ENCODE results near the gene MCRS1.
A peak's percentile ranks its signal among the peaks of the same experiment; 100 is the strongest.

Gene MCRS1

DNA sequence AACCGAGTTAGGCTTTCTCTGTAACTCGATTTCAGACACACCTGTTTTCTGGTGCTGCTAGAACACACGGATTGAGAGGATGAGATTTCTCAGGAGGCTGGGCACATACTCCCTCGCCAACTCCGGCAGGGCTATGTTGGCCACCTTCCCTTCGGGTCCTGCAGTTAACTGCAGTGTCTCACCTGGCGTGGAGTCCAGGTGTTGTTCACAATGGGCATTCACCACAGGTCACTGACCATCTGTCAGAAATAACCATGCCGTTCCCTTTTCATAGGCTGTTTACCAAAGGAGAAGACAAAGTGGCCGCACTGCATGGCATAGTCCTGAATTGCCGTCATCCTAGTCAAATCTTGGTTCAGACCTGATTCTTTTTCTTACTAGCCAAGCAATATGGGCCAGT lies 34.6 kb downstream of the MCRS1 start:
- H3K27ac ChIP-seq: no peak overlapping the region
- H3K27me3 ChIP-seq: peaks cover 39 to 52% (median 45%) of the 10 kb centered on the region in 11 experiments
- H3K4me1 ChIP-seq: peaks cover 11 to 49% (median 30%) of the 10 kb centered on the region in 10 experiments; a peak in 19 of 20 replicates
- H3K9ac ChIP-seq: no peak overlapping the region
- peaks cover 0 to 43% (median 21%) of the 10 kb centered on the region in 11 experiments; a peak in 15 of 22 replicates for H4K20me1 ChIP-seq
- no peak overlapping the region for H3K4me2 ChIP-seq
- TF ChIP-seq Cebpa-rat (IDR thresholded peaks at IDR 0.05): no peak
- peaks cover 0 to 26% (median 0%) of the 10 kb centered on the region in 11 experiments; a peak in 3 of 22 replicates for H3K36me3 ChIP-seq
- no peaks in the 10 kb centered on the region for H3K9me3 ChIP-seq (replicated peaks in 1 of 11)
- no peak overlapping the region for H3K4me3 ChIP-seq

DNA sequence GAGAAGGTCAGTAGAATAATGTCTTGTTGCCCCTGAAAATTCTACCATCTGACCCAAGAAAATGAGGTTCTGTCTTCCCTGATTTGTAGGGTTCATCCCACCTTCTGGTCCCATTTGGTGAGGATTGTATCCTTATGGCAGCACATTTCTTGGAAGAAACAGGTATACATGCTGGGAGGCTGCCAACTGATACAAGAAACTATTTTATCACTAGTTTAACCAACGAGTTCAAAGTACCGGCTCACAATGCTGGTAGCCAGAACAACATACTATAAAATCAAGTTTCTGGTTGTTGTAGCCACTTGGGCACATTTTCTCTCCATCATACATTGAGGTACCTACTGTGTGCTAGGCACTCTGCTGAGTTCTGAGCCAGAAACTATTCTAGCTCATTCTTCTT lies 36.2 kb downstream of the MCRS1 start:
- Histone ChIP-seq H3K9me3 (replicated peaks in 1 of 11) (no peaks in the 10 kb centered on the region), H3K4me3 (no peak overlapping the region), H3K9ac (no peak overlapping the region), H4K20me1 (peaks cover 0 to 27% (median 6%) of the 10 kb centered on the region in 11 experiments; a peak in 11 of 22 replicates), H3K4me2 (no peak overlapping the region), H3K27me3 (peaks cover 23 to 36% (median 30%) of the 10 kb centered on the region in 11 experiments), H3K27ac (no peak overlapping the region), H3K4me1 (peaks cover 12 to 33% (median 22%) of the 10 kb centered on the region in 10 experiments), H3K36me3 (peaks cover 0 to 35% (median 8%) of the 10 kb centered on the region in 11 experiments; a peak in 12 of 22 replicates)
- TF ChIP-seq Cebpa-rat (IDR thresholded peaks at IDR 0.05): no peak

- peaks cover 9 to 15% (median 10%) of the 10 kb centered on the region in 10 experiments; a peak in 18 of 20 replicates for H3K4me1 ChIP-seq
- no peak overlapping the region for H3K4me3 ChIP-seq
- H3K4me2 ChIP-seq: peak overlapping the region in 3 of 11 experiments; percentile 2 to 37 (median 19); a peak in 2 of 22 replicates
- H4K20me1 ChIP-seq: peaks cover 0 to 5% (median 0%) of the 10 kb centered on the region in 11 experiments; a peak in 1 of 22 replicates
- H3K9me3 ChIP-seq (replicated peaks in 1 of 11): no peaks in the 10 kb centered on the region
- no peak overlapping the region for H3K9ac ChIP-seq
- no peak overlapping the region for H3K27ac ChIP-seq
- TF ChIP-seq Cebpa-rat (IDR thresholded peaks at IDR 0.05): no peak
- peaks cover 22 to 58% (median 31%) of the 10 kb centered on the region in 11 experiments for H3K36me3 ChIP-seq
- peaks cover under 1 to 13% (median 6%) of the 10 kb centered on the region in 11 experiments; a peak in 19 of 22 replicates for H3K27me3 ChIP-seq
Measured at GRCh38 chr12:49529414-49529813, 38.5 kb downstream of the MCRS1 start.

DNA sequence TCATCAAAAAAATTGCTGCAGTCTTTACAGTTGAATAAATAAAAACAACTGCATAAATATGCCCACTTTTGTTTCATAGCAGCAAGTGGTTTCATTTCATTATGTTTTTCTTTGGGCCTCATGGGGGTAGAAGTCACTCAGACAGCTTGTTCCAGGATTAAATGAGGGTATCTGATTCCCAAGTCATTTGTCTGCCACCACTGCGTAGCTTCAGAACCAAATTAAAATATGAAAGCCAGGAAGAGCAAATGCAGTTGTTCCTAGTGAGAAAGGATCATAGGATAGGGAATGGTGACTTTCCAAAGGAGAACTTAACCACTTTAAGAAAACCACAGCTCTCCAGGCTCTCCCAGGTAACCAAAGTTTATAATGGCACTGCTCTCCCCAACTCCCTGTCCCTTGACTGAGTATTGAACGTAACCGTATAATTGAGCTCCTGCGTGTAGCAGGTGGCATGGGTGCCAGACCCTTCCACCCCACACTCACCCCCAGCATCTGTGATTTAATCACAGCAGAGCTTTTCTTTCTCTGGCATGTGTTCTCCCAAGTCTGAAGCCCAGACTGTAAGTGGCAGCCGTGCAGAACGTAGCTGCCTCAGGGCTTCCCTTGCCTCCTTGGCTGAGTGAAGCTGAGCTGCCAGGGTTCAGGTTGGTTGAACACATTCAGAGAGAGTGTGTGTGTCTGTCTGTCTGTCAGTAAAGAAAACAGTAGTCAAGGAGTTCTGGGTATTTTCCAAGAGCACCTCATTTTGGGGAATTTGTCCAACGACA lies 40.4 kb downstream of the MCRS1 start:
- TF ChIP-seq Cebpa-rat (IDR thresholded peaks at IDR 0.05): no peak
- Histone ChIP-seq H3K27ac (no peak overlapping the region), H3K4me2 (peak overlapping the region in 6 of 11 experiments; percentile 5 to 50 (median 34); a peak in 11 of 22 replicates), H4K20me1 (0 out of 22 replicates have a peak, but pooled peaks cover 0 to 4% (median 0%) of the 10 kb centered on the region in 11 experiments), H3K4me3 (no peak overlapping the region), H3K36me3 (peaks cover 35 to 75% (median 42%) of the 10 kb centered on the region in 11 experiments), H3K27me3 (no peaks in the 10 kb centered on the region), H3K4me1 (peaks cover 8 to 15% (median 10%) of the 10 kb centered on the region in 10 experiments; a peak in 18 of 20 replicates), H3K9me3 (replicated peaks in 1 of 11) (no peaks in the 10 kb centered on the region), H3K9ac (0 out of 22 replicates have a peak overlapping the region, but pooled peaks of 1 of the 11 experiments have one; percentile 3)

- no peak overlapping the region for H3K9ac ChIP-seq
- peaks cover 8 to 15% (median 10%) of the 10 kb centered on the region in 10 experiments; a peak in 18 of 20 replicates for H3K4me1 ChIP-seq
- no peak overlapping the region for H3K27ac ChIP-seq
- H3K4me2 ChIP-seq: no peak overlapping the region
- no peak overlapping the region for H3K4me3 ChIP-seq
- H3K9me3 ChIP-seq (replicated peaks in 1 of 11): no peaks in the 10 kb centered on the region
- TF ChIP-seq Cebpa-rat (IDR thresholded peaks at IDR 0.05): no peak
- H3K36me3 ChIP-seq: peaks cover 36 to 82% (median 52%) of the 10 kb centered on the region in 11 experiments
- no peaks in the 10 kb centered on the region for H3K27me3 ChIP-seq
- H4K20me1 ChIP-seq: 0 out of 22 replicates have a peak, but pooled peaks cover 0 to 4% (median 0%) of the 10 kb centered on the region in 11 experiments
Measured at GRCh38 chr12:49525942-49526341, 42.0 kb downstream of the MCRS1 start.

GRCh38 chr12:49524660-49525324 lies 43.1 kb downstream of the MCRS1 start:
- no peak for TF ChIP-seq Cebpa-rat (IDR thresholded peaks at IDR 0.05)
- Histone ChIP-seq H4K20me1 (0 out of 22 replicates have a peak, but pooled peaks cover 0 to 4% (median 0%) of the 10 kb centered on the region in 11 experiments), H3K9ac (no peak overlapping the region), H3K4me1 (peaks cover 8 to 15% (median 10%) of the 10 kb centered on the region in 10 experiments; a peak in 18 of 20 replicates), H3K36me3 (peaks cover 36 to 90% (median 53%) of the 10 kb centered on the region in 11 experiments), H3K4me2 (no peak overlapping the region), H3K9me3 (replicated peaks in 1 of 11) (no peaks in the 10 kb centered on the region), H3K4me3 (no peak overlapping the region), H3K27me3 (no peaks in the 10 kb centered on the region), H3K27ac (no peak overlapping the region)

- H3K36me3 ChIP-seq: peaks cover 38 to 91% (median 56%) of the 10 kb centered on the region in 11 experiments
- H3K9me3 ChIP-seq (replicated peaks in 1 of 11): no peaks in the 10 kb centered on the region
- no peaks in the 10 kb centered on the region for H3K27me3 ChIP-seq
- H3K4me2 ChIP-seq: no peak overlapping the region
- no peak for TF ChIP-seq Cebpa-rat (IDR thresholded peaks at IDR 0.05)
- H3K4me3 ChIP-seq: no peak overlapping the region
- no peaks in the 10 kb centered on the region for H4K20me1 ChIP-seq
- no peak overlapping the region for H3K9ac ChIP-seq
- H3K4me1 ChIP-seq: no peaks in the 10 kb centered on the region
- H3K27ac ChIP-seq: no peak overlapping the region
Measured at GRCh38 chr12:49521389-49521788, 46.6 kb downstream of the MCRS1 start.

GRCh38 chr12:49519574-49519936 lies 48.4 kb downstream of the MCRS1 start:
- Histone ChIP-seq H3K9me3 (replicated peaks in 1 of 11) (no peaks in the 10 kb centered on the region), H3K27ac (no peak overlapping the region), H3K4me2 (no peak overlapping the region), H3K36me3 (peaks cover 20 to 72% (median 37%) of the 10 kb centered on the region in 11 experiments), H3K4me3 (no peak overlapping the region), H3K27me3 (no peaks in the 10 kb centered on the region), H3K4me1 (peaks cover 0 to 12% (median 11%) of the 10 kb centered on the region in 10 experiments; a peak in 16 of 20 replicates), H3K9ac (no peak overlapping the region), H4K20me1 (no peaks in the 10 kb centered on the region)
- TF ChIP-seq Cebpa-rat (IDR thresholded peaks at IDR 0.05): no peak
